ENCODE data around the gene RFPL1.
"Not testable (repeated sequence)": the region's sequence is repeated elsewhere in the genome, so short reads cannot be mapped to it uniquely, and the experiment has no call there.

RFPL1 gene

DNA sequence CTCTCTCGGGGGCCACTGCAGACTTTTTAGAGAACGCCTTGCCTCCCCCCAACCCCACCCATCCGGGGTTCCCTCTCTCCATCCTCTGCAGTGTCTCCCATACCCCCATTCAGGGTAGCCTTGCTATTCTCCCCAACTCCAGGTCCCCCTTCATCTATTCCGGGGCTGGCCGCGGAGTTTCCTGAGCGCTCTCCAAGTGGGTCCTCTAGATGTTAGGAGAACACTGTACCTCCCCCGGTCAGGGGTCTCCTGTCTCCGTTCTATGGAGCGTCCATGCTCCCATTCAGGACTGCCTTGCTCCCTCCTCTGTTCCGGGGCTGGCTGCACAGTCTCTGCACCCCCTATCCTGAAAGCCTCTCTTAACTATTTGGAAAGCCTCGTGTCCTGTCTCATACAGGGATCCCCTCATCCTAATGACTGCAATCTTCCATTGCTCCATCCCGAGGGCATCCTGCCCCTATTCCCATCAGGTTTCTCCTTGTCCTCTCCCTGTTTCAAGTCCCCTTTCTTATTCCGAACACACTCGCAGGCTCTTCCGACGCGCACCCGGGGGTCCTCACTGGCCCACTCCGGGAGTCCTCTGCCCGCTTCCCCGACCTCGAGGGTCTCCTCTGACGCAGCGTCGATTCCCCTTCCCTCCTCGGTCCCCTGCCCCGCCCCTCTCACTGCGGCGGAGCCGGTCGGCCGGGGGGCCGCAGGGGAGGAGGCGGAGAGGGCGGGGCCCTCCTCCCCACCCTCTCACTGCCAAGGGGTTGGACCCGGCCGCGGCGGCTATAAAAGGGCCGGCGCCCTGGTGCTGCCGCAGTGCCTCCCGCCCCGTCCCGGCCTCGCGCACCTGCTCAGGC, 41.3 kb downstream of the RFPL1 start, which contains the start of gene NEFH:
NEFH (plus strand) TSS at position 802 of the 845 bp plus-strand sequence. CDS start 45 bp downstream, outside the sequence.
- DNase-seq (ENCODE audit: low spot score), result no peak

DNA sequence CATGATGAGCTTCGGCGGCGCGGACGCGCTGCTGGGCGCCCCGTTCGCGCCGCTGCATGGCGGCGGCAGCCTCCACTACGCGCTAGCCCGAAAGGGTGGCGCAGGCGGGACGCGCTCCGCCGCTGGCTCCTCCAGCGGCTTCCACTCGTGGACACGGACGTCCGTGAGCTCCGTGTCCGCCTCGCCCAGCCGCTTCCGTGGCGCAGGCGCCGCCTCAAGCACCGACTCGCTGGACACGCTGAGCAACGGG, 41.8 kb downstream of the RFPL1 start:
- no peak for DNase-seq (ENCODE audit: low spot score)

DNA sequence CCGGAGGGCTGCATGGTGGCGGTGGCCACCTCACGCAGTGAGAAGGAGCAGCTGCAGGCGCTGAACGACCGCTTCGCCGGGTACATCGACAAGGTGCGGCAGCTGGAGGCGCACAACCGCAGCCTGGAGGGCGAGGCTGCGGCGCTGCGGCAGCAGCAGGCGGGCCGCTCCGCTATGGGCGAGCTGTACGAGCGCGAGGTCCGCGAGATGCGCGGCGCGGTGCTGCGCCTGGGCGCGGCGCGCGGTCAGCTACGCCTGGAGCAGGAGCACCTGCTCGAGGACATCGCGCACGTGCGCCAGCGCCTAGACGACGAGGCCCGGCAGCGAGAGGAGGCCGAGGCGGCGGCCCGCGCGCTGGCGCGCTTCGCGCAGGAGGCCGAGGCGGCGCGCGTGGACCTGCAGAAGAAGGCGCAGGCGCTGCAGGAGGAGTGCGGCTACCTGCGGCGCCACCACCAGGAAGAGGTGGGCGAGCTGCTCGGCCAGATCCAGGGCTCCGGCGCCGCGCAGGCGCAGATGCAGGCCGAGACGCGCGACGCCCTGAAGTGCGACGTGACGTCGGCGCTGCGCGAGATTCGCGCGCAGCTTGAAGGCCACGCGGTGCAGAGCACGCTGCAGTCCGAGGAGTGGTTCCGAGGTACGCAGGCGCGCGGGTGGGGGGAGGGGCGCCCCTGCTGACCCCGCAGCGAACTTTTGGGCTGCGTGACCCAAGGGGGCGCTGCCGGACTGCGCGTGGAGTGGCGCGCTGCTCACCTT, 42.3 kb downstream of the RFPL1 start:
- peak; percentile 46 for DNase-seq (ENCODE audit: low spot score)

DNA sequence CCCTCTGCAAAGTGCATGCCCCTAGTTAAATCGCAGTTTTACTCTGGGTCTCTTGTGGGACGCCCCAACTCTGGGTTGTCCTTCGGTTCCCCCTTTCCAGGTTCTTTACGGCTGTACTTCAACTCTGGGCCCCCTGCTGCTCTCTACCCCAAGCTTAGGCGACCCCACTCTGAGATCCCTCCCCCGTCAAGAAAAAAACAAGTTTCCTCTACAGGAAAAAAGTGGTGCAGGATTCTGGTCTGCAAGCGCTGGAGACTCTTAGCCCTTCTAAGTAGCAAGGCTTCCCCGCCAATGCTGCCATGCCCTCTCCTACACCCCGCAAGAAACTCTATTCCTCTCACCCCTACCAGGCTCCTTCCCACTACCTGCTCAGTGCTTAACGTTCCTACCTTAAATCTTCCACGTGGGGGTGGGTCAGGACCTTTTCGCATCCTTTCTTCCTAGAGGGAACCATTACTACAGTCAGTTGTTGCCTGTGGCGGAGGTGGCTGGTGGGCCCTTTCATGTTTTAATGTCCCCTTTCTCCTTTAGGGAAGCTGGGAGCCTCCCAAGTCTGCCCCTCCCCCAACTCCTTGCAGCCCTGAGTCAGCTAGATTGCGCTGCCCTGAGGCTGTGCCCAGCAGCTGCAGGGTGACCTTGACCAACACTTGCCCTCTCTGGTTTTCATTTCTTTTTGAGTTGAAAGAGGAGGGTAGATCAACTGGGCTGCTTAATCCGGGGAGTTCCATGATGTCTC, 43.0 kb downstream of the RFPL1 start:
- DNase-seq (ENCODE audit: low spot score), result no peak

DNA sequence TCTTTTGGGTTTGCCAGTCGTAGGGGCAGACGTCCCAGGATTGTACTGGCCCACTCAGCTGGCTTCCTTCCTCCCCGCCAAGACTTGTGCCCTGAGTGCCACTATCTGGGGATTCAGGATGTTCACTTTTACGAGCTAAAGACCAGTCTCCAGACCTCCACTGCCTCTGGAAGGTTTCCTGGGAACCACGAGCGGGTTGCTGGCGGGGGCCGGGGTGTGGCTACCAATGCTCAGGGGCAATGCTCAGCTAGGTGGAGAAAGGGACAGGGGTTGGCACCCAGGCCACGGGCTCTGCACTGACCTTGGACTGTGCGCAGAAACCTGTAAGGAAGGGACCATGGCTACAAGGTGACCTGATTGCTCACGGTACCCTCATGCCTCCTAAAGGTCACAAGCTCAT, 43.9 kb downstream of the RFPL1 start:
- DNase-seq (ENCODE audit: low spot score), result no peak

DNA sequence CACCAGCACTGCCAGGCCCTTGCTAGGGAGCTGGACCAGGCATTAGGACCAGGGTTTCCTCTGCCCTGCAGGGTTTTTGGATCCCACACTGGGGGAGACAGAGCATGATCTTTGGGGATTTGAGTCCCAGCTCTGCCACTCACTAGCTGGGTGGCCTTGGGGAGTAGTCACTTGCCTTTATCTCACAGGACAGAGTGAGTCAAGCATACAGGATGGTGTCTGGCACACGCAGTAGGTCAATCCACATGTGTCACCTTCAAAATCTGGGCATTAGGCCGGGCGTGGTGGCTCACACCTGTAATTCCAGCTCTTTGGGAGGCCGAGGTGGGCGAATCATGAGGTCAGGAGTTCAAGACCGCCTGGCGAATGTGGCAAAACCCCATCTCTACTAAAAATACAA, 44.3 kb downstream of the RFPL1 start:
- no peak for DNase-seq (ENCODE audit: low spot score)

DNA sequence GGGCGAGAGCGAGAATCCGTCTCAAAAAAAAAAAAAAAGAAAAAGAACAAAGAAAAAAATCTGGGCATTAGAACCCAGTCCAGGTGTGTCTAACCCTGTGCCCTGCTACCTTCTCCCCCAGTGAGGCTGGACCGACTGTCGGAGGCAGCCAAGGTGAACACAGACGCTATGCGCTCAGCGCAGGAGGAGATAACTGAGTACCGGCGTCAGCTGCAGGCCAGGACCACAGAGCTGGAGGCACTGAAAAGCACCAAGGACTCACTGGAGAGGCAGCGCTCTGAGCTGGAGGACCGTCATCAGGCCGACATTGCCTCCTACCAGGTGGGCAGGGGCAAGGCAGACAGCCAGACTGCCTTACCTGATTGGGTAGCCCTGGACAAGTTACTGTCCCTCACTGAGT, 44.9 kb downstream of the RFPL1 start:
- DNase-seq (ENCODE audit: low spot score), result no peak

DNA sequence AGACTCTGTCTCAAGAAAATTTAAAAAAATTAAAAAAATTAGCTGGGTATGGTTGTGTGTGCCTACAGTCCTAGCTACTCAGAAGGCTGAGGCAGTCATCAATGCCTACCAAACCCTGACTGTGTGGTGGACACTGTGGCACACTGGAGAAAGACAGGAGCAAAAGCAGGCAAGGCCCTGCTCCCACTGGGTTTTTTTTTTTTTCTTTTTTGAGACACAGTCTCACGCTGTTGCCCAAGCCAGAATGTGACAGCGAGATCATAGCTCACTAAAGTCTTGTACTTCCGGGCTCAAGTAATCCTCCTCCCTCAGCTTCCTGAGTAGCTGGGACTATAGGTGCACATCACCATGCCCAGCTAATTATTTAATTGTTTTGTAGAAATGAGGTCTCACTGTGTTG, 46.3 kb downstream of the RFPL1 start:
- DNase-seq (ENCODE audit: low spot score), result no peak

DNA sequence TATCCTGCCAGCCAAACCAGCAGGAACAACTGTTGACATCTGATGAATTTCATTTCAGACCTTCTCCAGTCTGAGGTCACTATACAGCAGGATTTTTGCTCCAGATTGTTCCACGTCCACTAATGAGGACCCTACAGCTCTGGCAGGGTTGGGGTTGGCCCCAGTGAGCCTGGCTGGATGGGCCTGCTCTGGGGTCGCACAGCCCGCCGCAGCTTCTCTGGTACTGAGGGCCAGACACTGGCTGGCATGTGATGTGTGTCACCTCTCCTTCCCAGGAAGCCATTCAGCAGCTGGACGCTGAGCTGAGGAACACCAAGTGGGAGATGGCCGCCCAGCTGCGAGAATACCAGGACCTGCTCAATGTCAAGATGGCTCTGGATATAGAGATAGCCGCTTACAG, 47.1 kb downstream of the RFPL1 start:
- no peak for DNase-seq (ENCODE audit: low spot score)

DNA sequence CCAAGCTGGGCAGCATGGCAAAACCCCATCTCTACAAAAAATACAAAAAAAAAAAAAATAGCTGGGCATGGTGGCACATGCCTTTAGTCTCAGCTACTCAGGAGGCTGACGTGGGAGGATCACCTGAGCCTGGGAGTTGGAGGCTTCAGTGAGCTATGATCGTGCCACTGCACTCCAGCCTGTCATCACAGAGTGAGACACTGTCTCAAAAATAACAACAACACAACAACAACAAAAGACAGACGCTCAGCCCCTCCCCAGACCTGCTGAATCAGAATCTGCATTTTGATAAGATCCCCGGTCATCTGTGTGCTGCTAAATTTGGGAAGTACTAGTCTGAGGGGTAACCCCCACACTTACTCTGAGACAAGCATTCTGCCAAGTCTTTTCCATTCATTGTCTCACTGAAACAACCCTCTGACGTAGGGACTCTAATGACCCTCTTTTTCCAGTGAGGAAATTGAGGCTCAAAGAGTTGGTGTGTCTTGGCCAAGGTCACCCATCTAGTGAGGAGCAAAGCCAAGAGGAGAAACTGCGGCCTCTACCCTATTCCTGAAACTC, 49.1 kb downstream of the RFPL1 start:
- DNase-seq (ENCODE audit: low spot score), result no peak

DNA sequence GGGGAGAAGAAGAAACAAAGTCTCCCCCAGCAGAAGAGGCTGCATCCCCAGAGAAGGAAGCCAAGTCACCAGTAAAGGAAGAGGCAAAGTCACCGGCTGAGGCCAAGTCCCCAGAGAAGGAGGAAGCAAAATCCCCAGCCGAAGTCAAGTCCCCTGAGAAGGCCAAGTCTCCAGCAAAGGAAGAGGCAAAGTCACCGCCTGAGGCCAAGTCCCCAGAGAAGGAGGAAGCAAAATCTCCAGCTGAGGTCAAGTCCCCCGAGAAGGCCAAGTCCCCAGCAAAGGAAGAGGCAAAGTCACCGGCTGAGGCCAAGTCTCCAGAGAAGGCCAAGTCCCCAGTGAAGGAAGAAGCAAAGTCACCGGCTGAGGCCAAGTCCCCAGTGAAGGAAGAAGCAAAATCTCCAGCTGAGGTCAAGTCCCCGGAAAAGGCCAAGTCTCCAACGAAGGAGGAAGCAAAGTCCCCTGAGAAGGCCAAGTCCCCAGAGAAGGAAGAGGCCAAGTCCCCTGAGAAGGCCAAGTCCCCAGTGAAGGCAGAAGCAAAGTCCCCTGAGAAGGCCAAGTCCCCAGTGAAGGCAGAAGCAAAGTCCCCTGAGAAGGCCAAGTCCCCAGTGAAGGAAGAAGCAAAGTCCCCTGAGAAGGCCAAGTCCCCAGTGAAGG, 50.9 kb downstream of the RFPL1 start:
- not testable (repeated sequence) for DNase-seq (ENCODE audit: low spot score)

DNA sequence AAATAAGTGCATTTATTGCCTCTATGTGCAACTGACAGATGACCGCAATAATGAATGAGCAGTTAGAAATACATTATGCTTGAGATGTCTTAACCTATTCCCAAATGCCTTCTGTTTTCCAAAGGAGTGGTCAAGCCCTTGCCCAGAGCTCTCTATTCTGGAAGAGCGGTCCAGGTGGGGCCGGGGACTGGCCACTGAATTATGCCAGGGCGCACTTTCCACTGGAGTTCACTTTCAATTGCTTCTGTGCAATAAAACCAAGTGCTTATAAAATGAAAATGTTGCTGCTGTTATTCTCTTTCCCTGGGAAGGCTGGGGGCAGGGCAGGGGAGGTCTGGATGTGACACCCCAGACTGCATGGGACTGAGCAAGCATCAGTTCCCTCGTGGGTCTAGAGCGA, 52.6 kb downstream of the RFPL1 start:
- no peak for DNase-seq (ENCODE audit: low spot score)
